B cell (primary cell): Measurements from ENCODE around the gene OXSR1. TPM values are rescaled to one million over a fixed set of nuclear protein-coding genes. Genes with fewer than 3 reads are reported as not detected.

ENCODE experiments used
- ATAC-seq: fragments of 200-7000 bp; cut with Tn5 transposase; one replicate; pipeline ENCODE4 v1.10.0; 2021; ENCODE audit warnings: low read depth, mild to moderate bottlenecking, moderate number of reproducible peaks, moderate library complexity
- CTCF ChIA-PET: fragments of 350-600 bp; sonication (Branson Sonifier 250); formaldehyde crosslinking; loops from one replicate; lab custom pipeline; 2021; ENCODE audit warnings: antibody characterized with exemption, inconsistent platforms; lab: Charles Lee
- POLR2A ChIA-PET: fragments of 350-600 bp; sonication (Branson Sonifier 250); formaldehyde crosslinking; loops from one replicate; lab custom pipeline; 2021; ENCODE audit warnings: antibody characterized with exemption; lab: Charles Lee
- DNase-seq: peaks from one replicate; pipeline ENCODE4 v3.0.0; 2013
- H2AFZ ChIP-seq: 2 replicates; pipeline ENCODE4 v1.6.1; 2012; ENCODE audit warnings: mild to moderate bottlenecking, low read depth, low read length; ENCODE audit not compliant: insufficient read depth, poor library complexity, severe bottlenecking
- H3K27ac ChIP-seq, 2 donors: 1 replicate in 1 of 2; 2 replicates in 1 of 2; pipeline ENCODE4 v1.5.1; 2012 to 2013; ENCODE audit warnings: low read length in 2 of 2, mild to moderate bottlenecking in 2 of 2, moderate library complexity in 1 of 2
- H3K27me3 ChIP-seq, 4 experiments: fragments of 200-600 bp in 1 of 4; sonication (generic) in 1 of 4; replicated peaks in 1 of 4; 1 replicate in 2 of 4; 2 replicates in 2 of 4; pipeline versions ENCODE4 v1.6.1 to v1.7.0; 2013 to 2016; ENCODE audit warnings: low read length in 3 of 4, mild to moderate bottlenecking in 2 of 4, mixed read lengths in 1 of 4, moderate library complexity in 1 of 4; ENCODE audit not compliant: insufficient read depth in 4 of 4, control insufficient read depth in 3 of 4; ENCODE audit errors: control extremely low read depth in 1 of 4
- H3K36me3 ChIP-seq, 2 experiments: replicated peaks in 1 of 2; 1 replicate in 1 of 2; 2 replicates in 1 of 2; pipeline versions ENCODE4 v1.6.1 to v1.7.1; 2013; ENCODE audit warnings: low read length in 1 of 2; ENCODE audit not compliant: insufficient read depth in 2 of 2, control insufficient read depth in 1 of 2; ENCODE audit errors: control extremely low read depth in 1 of 2, extremely low read depth in 1 of 2
- H3K4me1 ChIP-seq, 2 donors: fragments of 200-600 bp in 1 of 2; sonication (generic) in 1 of 2; 1 replicate in 1 of 2; 2 replicates in 1 of 2; pipeline versions ENCODE4 v1.5.1 to v1.6.1; 2013 to 2017; ENCODE audit warnings: low read length in 2 of 2; ENCODE audit not compliant: control insufficient read depth in 2 of 2, insufficient read depth in 2 of 2
- H3K4me2 ChIP-seq: replicated peaks from 2 replicates; pipeline ENCODE3; 2012; ENCODE audit warnings: mild to moderate bottlenecking, low read depth, low read length; ENCODE audit not compliant: poor library complexity, severe bottlenecking
- H3K4me3 ChIP-seq, 5 experiments: fragments of 200-600 bp in 1 of 5; sonication (generic) in 1 of 5; 1 replicate in 3 of 5; 2 replicates in 2 of 5; pipeline versions ENCODE4 v1.5.1 to v1.7.0; 2011 to 2016; ENCODE audit warnings: low read length in 4 of 5, mild to moderate bottlenecking in 4 of 5, low read depth in 2 of 5, control low read depth in 1 of 5, moderate library complexity in 1 of 5; ENCODE audit not compliant: insufficient read depth in 1 of 5; ENCODE audit errors: control extremely low read depth in 1 of 5, extremely low read depth in 1 of 5
- H3K79me2 ChIP-seq: fragments of 200-600 bp; sonication (generic); one replicate; pipeline ENCODE4 v1.6.0; 2016; ENCODE audit warnings: low read length; ENCODE audit not compliant: control insufficient read depth, insufficient read depth
- H3K9ac ChIP-seq: fragments of 200-600 bp; sonication (generic); 2 replicates; pipeline ENCODE4 v1.6.1; 2017; ENCODE audit warnings: mild to moderate bottlenecking, low read length, moderate library complexity
- H3K9me3 ChIP-seq, 3 donors: one replicate each; pipeline versions ENCODE4 v1.6.1 to v1.7.1; 2013; ENCODE audit warnings: low read length in 2 of 3; ENCODE audit not compliant: control insufficient read depth in 2 of 3, insufficient read depth in 1 of 3; ENCODE audit errors: control extremely low read depth in 1 of 3
- H4K20me1 ChIP-seq: 2 replicates; pipeline ENCODE4 v1.6.0; 2012; ENCODE audit warnings: mild to moderate bottlenecking, low read length; ENCODE audit not compliant: insufficient read depth, control insufficient read depth, poor library complexity, severe bottlenecking
- H3K27ac Mint-ChIP-seq: one replicate; pipeline ENCODE4 v1.8.0; 2021; ENCODE audit warnings: mixed read lengths
- H3K27me3 Mint-ChIP-seq: one replicate; pipeline ENCODE4 v1.8.0; 2021; ENCODE audit warnings: mixed read lengths
- H3K4me1 Mint-ChIP-seq: one replicate; pipeline ENCODE4 v1.8.0; 2021; ENCODE audit warnings: mixed read lengths
- H3K4me3 Mint-ChIP-seq: one replicate; pipeline ENCODE4 v1.8.0; 2021; ENCODE audit warnings: mixed read lengths
- H3K9me3 Mint-ChIP-seq: one replicate; pipeline ENCODE4 v1.8.0; 2022; ENCODE audit warnings: mixed read lengths; ENCODE audit not compliant: insufficient read depth
- EZH2 ChIP-seq: IDR thresholded peaks from 2 replicates; pipeline ENCODE4 v1.6.1; 2012; ENCODE audit warnings: borderline replicate concordance, low read depth, mild to moderate bottlenecking, moderate library complexity, low read length; ENCODE audit not compliant: insufficient read depth, poor library complexity, severe bottlenecking
- WGBS: methylation state at CpG from one replicate; pipeline ENCODE4 v1.1.5; 2013; ENCODE audit warnings: missing lambda C conversion rate; ENCODE audit not compliant: insufficient coverage; 5-methylcytosine and 5-hydroxymethylcytosine counted together
- intact Hi-C: fragments of 100-400 bp; cut with micrococcal nuclease; formaldehyde crosslinking; loops from one replicate; pipeline ENCODE4 v1.10.0; 2022
- polyA plus RNA-seq: library from polyadenylated mRNA; depleted of rRNA; stranded (reverse); fragments of >200 nt; gene quantifications from 2 replicates; pipeline ENCODE4 v1.2.3, GENCODE V29; 2012
- total RNA-seq, 2 donors: library from RNA; stranded (reverse); fragments of 120-200 nt in 1 of 2; gene quantifications; 1 replicate in 1 of 2; 2 replicates in 1 of 2; pipeline versions ENCODE4 v1.2.3 to v1.2.4, GENCODE V29; 2013 to 2022
- TF ChIP-seq, protein P1 (sequence below): fragments of 200-600 bp; IDR thresholded peaks from one replicate; pipeline ENCODE4 v1.8.0; 2022; ENCODE audit warnings: antibody characterized with exemption, mild to moderate bottlenecking

OXSR1 gene
- total and polyA plus RNA-seq, 2 donors (not counting 1 experiment from before 2014, with no cell fraction given), result 15.5 to 41.5 TPM

DNA sequence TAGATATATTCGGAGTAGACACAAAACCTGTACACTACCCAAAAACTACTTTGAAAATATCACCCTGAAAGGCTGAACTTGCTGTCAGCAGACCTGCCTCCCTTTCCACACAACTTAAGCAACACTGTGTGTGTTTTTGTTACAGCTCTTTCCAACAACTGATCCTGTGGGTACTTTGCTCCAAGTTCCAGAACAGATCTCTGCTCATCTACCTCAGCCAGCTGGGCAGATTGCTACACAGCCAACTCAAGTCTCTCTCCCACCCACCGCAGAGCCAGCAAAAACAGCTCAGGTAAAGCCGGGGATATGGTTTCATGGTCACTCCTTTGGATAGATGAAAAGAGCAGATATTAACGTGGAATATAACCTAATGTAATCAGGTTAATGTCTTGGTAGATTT, 80.6 kb downstream of the OXSR1 start:
- Mint-ChIP-seq H3K27ac (no peak overlapping the region), H3K9me3 (no peaks in the 10 kb centered on the region), H3K4me1 (no peaks in the 10 kb centered on the region), H3K27me3 (no peaks in the 10 kb centered on the region), H3K4me3 (no peak overlapping the region)
- Histone ChIP-seq H3K9ac (no peak overlapping the region), H3K36me3 (peaks cover 1 to 50% of the 10 kb centered on the region in 2 experiments), H3K4me1 (no peaks in the 10 kb centered on the region), H3K79me2 (no peaks in the 10 kb centered on the region), H2AFZ (no peak overlapping the region), H3K27ac (no peak overlapping the region), H3K9me3 (no peaks in the 10 kb centered on the region), H4K20me1 (no peaks in the 10 kb centered on the region), H3K4me2 (no peak overlapping the region), H3K27me3 (no peaks in the 10 kb centered on the region), H3K4me3 (no peak overlapping the region)
- POLR2A ChIA-PET, result no interaction called here
- DNase-seq, result no peak
- intact Hi-C loops, result no loop called here
- WGBS, result 100% methylated on average over 1 of the region's 4 CpGs
- TF ChIP-seq, protein P1, sequence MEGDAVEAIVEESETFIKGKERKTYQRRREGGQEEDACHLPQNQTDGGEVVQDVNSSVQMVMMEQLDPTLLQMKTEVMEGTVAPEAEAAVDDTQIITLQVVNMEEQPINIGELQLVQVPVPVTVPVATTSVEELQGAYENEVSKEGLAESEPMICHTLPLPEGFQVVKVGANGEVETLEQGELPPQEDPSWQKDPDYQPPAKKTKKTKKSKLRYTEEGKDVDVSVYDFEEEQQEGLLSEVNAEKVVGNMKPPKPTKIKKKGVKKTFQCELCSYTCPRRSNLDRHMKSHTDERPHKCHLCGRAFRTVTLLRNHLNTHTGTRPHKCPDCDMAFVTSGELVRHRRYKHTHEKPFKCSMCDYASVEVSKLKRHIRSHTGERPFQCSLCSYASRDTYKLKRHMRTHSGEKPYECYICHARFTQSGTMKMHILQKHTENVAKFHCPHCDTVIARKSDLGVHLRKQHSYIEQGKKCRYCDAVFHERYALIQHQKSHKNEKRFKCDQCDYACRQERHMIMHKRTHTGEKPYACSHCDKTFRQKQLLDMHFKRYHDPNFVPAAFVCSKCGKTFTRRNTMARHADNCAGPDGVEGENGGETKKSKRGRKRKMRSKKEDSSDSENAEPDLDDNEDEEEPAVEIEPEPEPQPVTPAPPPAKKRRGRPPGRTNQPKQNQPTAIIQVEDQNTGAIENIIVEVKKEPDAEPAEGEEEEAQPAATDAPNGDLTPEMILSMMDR, result no peak
- CTCF ChIA-PET, result no interaction called here
- ATAC-seq, result no peak

DNA sequence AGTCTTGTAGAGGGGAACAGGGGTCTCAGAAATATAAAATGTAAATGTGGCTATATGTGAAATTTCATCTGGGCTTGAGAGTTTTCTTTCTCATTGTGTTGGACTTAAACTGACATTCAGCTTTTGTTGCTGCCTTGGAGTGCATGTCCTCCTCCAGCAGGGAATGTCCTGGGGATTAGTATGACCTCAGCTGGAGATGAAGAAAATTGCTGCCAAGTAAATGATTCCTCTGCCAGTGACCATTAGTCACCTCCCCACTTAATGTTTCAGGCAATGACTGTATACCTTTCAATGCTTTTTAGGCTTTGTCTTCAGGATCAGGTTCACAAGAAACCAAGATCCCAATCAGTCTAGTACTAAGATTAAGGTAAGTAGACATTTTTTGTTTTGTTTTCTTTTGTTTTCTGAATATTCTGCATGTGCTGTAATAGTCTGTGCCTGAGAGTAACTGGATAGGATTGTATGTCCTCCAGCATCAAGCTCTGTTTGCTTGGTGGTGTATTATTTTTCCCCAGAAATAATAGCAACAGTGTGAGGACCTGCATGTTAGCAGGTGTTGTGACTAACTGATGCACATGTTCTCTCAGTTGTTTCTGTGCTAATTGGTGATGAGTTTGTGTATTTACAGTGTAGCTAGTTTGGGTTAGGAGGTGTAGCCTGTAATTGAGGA, 82.2 kb downstream of the OXSR1 start:
- Mint-ChIP-seq H3K27me3 (no peaks in the 10 kb centered on the region), H3K27ac (no peak overlapping the region), H3K4me3 (no peak overlapping the region), H3K9me3 (no peaks in the 10 kb centered on the region), H3K4me1 (no peaks in the 10 kb centered on the region)
- Histone ChIP-seq H4K20me1 (no peaks in the 10 kb centered on the region), H3K4me2 (no peak overlapping the region), H3K4me3 (no peak overlapping the region), H3K4me1 (no peaks in the 10 kb centered on the region), H3K9ac (no peak overlapping the region), H3K27me3 (no peaks in the 10 kb centered on the region), H3K79me2 (no peaks in the 10 kb centered on the region), H3K27ac (no peak overlapping the region), H3K9me3 (no peaks in the 10 kb centered on the region), H3K36me3 (peaks cover 3 to 59% of the 10 kb centered on the region in 2 experiments), H2AFZ (no peak overlapping the region)
- TF ChIP-seq, protein P1, result no peak
- TF ChIP-seq EZH2, result no peak
- ATAC-seq, result no peak
- ChIA-PET CTCF (no interaction called here), POLR2A (no interaction called here)
- no peak for DNase-seq
- intact Hi-C loops, result no loop called here
